Stimulated activated CD4-positive, alpha-beta T cell treated with anti-CD3 and anti-CD28 coated beads, Interleukin-1b, Interleukin-23, amount 100 ng/mL, for 1 hour (primary cell): ENCODE results near the gene PIP5K1B.
"Not testable (repeated sequence)": the region's sequence is repeated elsewhere in the genome, so short reads cannot be mapped to it uniquely, and the experiment has no call there.

Source experiments
- DNase-seq, 2 donors: peaks; one replicate each; pipeline ENCODE4 v3.0.0-alpha.2; 2020; ENCODE audit warnings: low read depth in 2 of 2

The PIP5K1B gene

DNA sequence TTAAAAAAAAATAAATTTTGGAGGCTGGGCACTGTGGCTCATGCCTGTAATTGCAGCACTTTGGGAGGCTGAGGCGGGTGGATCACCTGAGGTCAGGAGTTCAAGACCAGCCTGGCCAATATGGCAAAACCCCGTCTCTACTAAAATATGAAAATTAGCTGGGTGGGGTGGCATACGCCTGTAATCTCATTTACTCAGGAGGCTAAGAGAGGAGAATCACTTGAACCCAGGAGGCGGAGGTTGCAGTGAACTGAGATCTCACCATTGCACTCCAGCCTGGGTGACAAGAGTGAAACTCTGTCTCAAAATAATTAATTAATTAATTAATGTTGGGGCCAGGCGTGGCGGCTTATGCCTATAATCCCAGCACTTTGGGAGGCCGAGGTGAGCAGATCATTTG is 281.9 kb downstream of the PIP5K1B start:
- not testable (repeated sequence) for DNase-seq

DNA sequence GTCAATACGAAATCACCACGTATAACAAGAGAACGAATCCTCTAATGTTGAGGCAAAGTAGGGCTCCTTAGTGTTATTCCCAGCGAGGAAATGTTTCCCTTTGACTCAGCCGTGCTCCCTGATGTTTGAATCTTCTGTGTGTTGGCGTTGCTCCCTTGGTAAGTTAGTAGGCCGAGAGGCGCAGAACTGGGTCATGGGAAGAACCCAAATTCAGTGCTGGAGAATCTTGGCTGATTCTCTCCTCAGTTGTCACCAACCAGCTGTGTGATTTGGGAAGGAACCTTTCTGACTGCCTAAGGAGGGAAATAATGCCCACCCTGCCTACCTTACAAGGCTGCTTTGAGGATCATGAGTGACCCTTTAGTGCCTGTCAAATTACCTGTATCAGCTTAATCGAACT is 286.4 kb downstream of the PIP5K1B start:
- DNase-seq: no peak

GRCh38 chr9:68995776-68996175 is 290.7 kb downstream of the PIP5K1B start:
- no peak for DNase-seq

DNA sequence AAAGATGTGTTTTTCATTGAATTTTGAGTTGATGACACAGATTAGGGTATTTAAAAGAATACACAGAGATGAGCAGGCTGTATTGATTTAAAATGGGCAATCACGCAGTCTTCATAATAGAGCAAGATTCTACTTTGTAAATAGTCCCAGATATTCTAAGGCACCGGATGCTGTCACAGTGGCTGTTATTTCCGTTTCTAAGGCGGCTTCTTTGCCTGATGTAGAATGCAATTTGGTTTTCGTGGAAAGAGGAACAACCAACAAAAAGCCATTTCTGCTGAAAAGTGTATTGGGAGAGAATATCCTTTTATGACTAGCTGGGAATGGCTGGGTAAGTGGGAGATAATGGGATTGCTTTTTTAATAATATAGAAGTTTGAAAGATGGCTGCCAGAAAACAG is 291.4 kb downstream of the PIP5K1B start:
- DNase-seq: no peak

DNA sequence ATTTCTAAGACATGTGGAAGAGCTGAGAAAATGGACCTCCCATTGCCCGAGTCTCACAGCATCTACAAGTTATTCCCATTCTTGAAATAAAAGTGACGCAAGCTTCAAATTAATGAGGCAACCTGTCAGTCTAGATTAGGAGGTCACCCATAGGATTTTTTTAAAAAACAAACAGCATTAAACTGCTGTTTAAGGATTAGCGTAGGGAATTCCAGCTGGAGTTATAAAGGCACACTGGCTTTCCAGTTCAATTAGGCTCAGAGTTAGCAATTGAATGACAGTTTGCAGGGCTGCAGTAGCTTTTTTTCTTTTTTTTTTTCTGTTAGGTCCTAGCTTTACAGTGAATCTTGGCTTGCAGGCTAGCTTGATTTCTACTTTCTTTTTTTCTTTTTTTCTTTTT is 292.6 kb downstream of the PIP5K1B start:
- no peak for DNase-seq

GRCh38 chr9:68998385-68998784 is 293.3 kb downstream of the PIP5K1B start:
- DNase-seq: no peak

DNA sequence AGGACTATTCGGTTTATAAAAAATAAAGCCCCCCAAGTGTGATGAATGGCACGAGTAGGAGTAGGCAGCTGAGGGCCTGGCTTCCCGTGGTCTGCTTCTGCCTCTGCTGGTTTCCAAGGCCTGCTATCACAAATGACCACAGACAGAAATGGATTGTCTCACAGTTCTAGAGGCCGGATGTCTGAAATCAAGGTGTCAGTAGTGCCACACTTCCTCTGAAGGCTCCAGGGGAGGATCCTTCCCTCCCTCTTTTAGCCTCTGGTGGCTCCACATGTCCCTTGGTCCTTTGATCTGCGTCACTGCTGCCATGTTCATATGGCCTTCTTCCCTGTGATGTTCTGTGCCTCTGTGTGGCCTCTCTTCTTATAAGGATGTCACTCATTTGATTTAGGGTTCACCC is 293.8 kb downstream of the PIP5K1B start:
- no peak for DNase-seq

- DNase-seq: peak; percentile 10 to 36
These were observed 294.5 kb downstream of the PIP5K1B start for GRCh38 chr9:68999393-69000105.

DNA sequence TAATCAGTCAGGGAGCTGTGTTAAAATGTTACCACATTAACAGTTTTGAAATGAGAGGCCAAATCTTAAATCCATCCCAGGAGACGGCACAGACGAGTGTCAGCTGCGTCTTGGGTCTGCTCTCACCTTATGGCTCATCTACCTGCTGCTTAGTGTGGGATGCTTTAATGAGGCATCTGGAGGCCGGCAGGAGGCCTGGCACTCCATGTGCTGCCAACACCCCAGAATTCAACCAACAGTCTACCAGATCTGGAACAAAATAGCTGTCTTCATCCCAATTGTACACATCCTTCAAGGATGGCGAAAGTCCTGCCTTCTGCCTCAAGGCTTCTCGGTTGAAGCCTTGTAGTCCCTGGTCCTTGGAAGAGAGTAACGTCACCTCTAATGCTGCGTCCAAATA is 296.9 kb downstream of the PIP5K1B start:
- DNase-seq: no peak

- DNase-seq: no peak
These were observed 298.0 kb downstream of the PIP5K1B start for GRCh38 chr9:69003051-69003450.

DNA sequence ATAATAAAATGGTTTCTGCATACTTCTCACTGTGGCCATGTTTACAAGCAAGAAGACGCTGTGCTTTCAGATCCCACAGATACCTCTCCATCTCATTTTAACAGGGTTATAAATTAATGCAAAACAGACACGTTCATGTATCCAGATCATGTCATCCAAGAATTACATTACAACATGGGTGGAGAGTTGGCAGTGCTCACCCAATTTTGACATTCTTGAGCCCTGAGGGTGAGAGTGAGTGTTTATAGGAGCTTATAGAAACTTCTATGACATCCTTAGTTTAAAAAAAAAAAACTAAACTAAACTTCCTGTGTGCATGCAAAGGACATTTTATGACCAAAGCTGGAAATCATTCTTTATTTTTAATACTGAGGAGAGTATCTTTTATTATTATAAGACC is 299.8 kb downstream of the PIP5K1B start:
- DNase-seq: no peak

DNA sequence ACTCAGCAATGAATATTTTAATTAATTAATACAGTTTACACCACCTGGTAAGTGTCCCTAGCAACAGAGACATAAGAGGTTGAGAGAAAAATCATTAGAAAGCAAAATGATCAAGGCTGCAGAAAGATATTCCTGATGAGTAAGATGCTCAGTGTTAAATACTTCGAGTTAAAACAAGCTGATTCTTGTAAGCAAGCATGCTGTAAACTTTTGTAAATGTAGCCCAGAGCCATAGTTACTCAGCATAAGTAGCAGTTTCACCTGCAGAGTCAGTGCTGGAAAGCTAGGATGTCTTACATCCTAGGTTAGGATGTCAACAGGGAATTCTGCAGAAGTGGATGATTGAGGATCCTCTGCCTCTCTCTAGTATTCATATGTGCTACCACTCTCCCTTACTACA is 304.7 kb downstream of the PIP5K1B start:
- no peak for DNase-seq

- no peak for DNase-seq
These were observed 307.8 kb downstream of the PIP5K1B start for GRCh38 chr9:69012696-69013381.

DNA sequence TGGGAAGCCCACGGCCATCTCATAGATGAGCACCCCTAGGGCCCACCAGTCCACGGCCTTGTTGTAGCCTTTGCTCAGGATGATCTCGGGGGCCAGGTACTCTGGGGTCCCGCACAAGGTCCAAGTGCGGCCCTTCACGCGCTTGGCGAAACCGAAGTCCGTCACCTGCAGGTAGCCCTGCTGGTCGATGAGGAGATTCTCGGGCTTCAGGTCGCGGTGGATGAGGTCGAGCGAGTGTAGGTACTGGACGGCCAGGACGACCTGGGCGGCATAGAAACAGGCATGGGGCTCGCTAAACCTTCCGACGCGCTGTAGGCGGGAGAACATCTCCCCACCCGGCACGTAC is 308.3 kb downstream of the PIP5K1B start:
- DNase-seq: no peak

- DNase-seq: no peak
These were observed 309.0 kb downstream of the PIP5K1B start, which contains the start of gene PRKACG for GRCh38 chr9:69014013-69014412. Gene PRKACG, minus strand, starts transcription at chr9:69014113. Its CDS starts 21 bp downstream, at chr9:69014092.

GRCh38 chr9:69016191-69017096 is 311.4 kb downstream of the PIP5K1B start:
- DNase-seq: no peak

DNA sequence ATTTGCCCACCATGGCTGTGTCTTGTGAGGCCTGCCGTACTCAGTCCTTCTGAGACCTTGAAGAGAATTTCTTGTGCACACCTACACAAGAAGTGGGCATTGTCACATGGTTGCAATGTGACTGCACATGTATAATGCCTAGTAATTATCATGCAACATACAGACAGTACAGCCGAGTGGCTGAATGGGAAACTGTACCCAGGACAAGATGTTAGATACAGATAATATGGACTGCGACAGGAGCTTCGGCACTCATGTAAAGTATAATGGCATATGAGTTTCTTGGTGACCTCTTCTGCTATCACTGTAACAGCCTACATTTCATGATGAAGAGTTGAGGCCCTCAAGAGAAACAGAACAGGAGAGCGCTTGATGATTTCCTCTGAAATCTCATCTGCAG is 313.7 kb downstream of the PIP5K1B start:
- no peak for DNase-seq

- no peak for DNase-seq
These were observed 314.8 kb downstream of the PIP5K1B start for GRCh38 chr9:69019808-69020207.

DNA sequence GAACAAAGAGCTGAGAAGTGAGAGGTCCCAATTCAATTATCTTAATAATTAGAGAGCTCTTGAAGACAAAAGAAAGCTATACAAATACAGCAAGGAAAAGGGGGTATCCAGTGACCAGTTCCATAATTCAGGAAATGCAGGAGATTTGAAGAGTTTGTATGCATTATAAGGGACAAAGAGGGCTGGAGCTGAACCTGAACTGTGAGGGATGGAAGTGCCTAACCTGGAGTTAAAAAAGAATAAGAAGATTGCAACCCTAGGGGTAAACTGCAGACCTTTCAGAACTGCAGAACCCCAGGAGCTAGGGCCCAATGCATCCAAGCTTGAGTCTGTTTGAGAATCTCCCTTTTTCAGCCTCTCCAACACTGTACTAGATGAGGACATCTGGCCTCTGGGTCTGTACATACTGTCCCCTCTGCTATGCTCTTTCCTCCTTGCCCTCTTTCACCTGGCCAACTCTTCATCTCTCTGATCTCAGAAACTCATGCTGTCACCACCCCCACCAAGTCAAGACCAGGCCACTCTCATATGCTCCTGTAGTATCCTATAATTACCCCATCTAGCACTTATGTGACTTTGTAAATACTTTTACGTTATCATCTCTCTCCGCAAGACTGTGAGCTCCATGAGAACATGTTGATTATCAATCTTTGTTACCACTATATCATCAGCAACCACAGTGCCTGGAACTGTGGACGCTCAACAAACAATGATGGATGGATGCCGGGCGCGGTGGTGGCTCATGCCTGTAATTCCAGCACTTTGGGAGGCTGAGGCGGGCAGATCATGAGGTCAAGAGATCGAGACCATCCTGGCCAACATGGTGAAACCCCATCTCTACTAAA is 315.5 kb downstream of the PIP5K1B start:
- DNase-seq: no peak

DNA sequence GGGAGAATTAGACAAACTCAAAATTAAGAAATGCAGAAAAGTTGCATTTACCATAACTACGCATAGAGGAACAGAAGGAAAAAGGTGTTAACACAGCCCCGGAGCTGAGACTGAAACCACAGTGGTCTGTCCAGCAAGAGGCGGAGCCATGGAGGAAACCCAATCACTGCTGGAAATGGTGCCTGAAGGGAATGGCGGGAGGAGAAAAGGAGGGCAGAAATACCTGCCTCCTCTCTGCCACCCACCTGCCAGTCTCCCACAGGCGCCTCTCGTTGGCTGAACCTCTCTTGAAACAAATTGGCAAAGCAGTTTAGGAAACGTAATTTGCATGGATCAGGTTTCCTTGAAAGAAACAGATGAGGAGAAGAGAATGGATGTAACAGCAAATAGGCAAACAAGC is 318.6 kb downstream of the PIP5K1B start:
- no peak for DNase-seq

DNA sequence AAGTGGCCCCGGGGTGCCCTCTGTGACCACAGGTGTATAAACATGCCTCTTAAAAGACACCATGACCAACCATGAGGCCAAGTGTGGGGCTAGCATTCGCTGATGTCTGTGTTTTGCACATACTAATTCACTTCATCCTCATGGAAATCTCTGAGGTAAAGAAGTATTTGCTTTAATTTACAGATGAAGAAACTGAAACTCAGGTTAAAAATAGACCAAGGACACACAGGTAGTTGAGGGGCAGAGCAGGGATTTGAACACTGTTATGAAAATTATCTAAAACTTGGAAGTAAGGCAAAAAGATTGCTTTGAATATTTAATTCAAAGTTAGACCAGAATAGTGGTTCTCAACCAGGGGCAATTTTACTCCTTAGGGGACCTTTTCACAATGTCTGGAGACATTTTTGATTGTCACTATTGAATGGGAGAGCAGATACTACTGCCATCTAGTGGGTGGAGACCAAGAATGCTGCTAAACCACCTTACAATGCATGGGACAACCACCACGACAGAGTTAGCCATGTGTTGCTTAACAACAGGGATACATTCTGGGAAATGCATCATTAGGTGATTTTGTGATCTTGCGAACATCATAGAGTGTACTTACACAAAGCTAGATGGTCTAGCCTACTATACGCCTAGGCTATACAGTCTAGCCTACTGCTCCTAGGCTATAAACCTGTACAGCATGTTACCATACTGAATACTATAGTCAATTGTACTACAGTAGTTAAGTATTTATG is 322.5 kb downstream of the PIP5K1B start:
- DNase-seq: peak in 1 of 2 donors; percentile 9
